ENCODE data around the gene SH3TC1. TPM values are rescaled to one million over a fixed set of nuclear protein-coding genes. Genes with fewer than 3 reads are reported as not detected.

SH3TC1 gene
- total and polyA plus RNA-seq, 2 of the 13 experiments (the other 11 are each of a cell fraction or from before 2014, with no cell fraction given), result 14.9 to 21.8 TPM

GRCh38 chr4:8229331-8229975 lies 30.4 kb downstream of the SH3TC1 start:
- ATAC-seq (no peak), DNase-seq (ENCODE audit: low spot score) (no peak), FAIRE-seq (no peak)
- ChIA-PET POLR2A (no interaction called here), CTCF (ENCODE audit: low intra/inter-chr PET ratio, low total read pairs) (no interaction called here)
- Histone ChIP-seq H3K27me3 (ENCODE audit: control insufficient read depth in 1 of 2, insufficient read depth in 2 of 2, low read length in 2 of 2) (no peaks in the 10 kb centered on the region), H3K4me2 (ENCODE audit: low read depth, low read length) (no peak overlapping the region), H3K9me3 (ENCODE audit: low read length) (no peaks in the 10 kb centered on the region), H4K20me1 (ENCODE audit: insufficient read depth, low read length) (no peaks in the 10 kb centered on the region), H3K36me3 (replicated peaks in 1 of 2; ENCODE audit: control insufficient read depth in 1 of 2, insufficient read depth in 2 of 2, low read length in 2 of 2) (peaks cover 11 to 33% of the 10 kb centered on the region in 2 experiments), H3K27ac (ENCODE audit: extremely low read length, insufficient read depth, low read length) (no peak overlapping the region), H3K79me2 (ENCODE audit: insufficient read depth, low read length) (no peaks in the 10 kb centered on the region), H3K4me3 (replicated peaks in 1 of 3; ENCODE audit: insufficient read depth in 1 of 3, low read depth in 2 of 3, low read length in 3 of 3) (no peak overlapping the region), H3K4me1 (ENCODE audit: insufficient read depth, low read length) (peaks cover 44% of the 10 kb centered on the region), H2AFZ (ENCODE audit: low read length) (no peak overlapping the region), H3K9ac (ENCODE audit: insufficient read depth, low read depth, low read length) (no peak overlapping the region)
- over 99% methylated on average over 17 of the region's 17 CpGs for WGBS (ENCODE audit: low lambda C conversion rate)
- in situ Hi-C loops (cut with HindIII; ENCODE audit: extremely low pct_ligation_motif_present, low pct_unique_long_range_greater_than_20kb), result no loop called here
- intact Hi-C loops (cut with micrococcal nuclease; ENCODE audit: unreplicated experiment), result no loop called here
- no peak for TF ChIP-seq HNF1B (CRISPR knock-in tag; IDR thresholded peaks at IDR 0.05)
- TF ChIP-seq HNRNPK (IDR thresholded peaks at IDR 0.05; ENCODE audit: low read depth, low read length, poor library complexity, severe bottlenecking), result peak; percentile 16
- no peak for TF ChIP-seq HOXA7 (CRISPR knock-in tag; IDR thresholded peaks at IDR 0.05)
- peak; percentile 42; the same call in 1 of the 2 replicates for TF ChIP-seq POLR2G (IDR thresholded peaks at IDR 0.05; ENCODE audit: low read depth, low read length)
- no peak for TF ChIP-seq ZSCAN20 (CRISPR knock-in tag; IDR thresholded peaks at IDR 0.05; ENCODE audit: borderline replicate concordance)
- TF ChIP-seq POLR2A (IDR thresholded peaks at IDR 0.05; ENCODE audit: insufficient read depth in 1 of 2, low read depth in 2 of 2, low read length in 2 of 2), result 0 out of 4 replicates have a peak, but pooled peaks of 1 of the 2 experiments have one; percentile 20
- TF ChIP-seq HNRNPH1 (optimal IDR thresholded peaks at IDR 0.05; ENCODE audit: low read depth, low read length), result peak; percentile 30
- no peak for TF ChIP-seq POLR2AphosphoS2 (IDR thresholded peaks at IDR 0.05; ENCODE audit: low read depth, low read length)
- no TSS peak for BruUV-seq (replicated peaks)

Measured in HepG2 (cell line).